MV-4-11 (cell line): ENCODE data around the gene GSTK1.
"Not testable (repeated sequence)": the region's sequence is repeated elsewhere in the genome, so short reads cannot be mapped to it uniquely, and the experiment has no call there.

Experiments used
- DNase-seq: peaks from one replicate; lab custom pipeline; 2025; lab: John Stamatoyannopoulos, UW

The GSTK1 gene

DNA sequence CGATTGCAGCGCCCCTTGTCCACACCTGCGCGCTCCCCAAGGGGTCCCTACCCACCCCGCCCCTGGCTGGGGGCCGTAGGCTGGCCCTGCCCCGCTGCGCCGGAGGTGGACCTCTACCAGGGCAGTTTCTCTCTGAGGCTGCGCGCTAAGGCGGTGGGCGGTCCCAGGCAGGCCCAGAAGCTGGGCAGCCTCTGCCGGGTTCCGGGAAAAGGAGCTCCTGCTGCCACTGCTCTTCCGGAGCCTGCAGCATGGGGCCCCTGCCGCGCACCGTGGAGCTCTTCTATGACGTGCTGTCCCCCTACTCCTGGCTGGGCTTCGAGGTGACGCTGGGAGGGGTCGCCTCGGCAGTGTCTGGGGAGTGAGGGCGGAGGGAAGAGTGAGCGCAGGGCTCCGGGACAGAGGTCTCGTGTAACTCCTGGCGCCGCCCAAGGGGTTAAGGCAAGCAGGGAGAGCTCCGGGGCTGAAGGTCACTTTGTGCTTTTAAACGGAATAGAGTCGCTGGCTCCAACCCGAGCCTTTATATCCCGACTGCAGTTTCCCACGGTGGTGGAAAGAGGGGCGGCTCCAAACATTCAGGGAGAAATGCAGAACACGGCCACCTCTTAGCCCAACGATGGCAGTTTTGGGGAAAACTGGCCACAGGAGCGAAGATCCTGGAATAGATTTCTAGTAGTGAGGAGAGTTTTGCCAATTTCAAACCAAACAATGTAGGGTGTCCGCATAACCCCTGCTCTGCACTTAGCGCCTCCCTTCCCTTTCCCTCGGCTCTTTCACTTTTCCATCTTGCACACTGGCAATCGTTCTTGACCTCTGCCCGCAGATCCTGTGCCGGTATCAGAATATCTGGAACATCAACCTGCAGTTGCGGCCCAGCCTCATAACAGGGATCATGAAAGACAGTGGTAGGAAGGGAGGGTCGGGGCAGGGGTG, at the start of gene GSTK1:
GSTK1 (plus strand) TSS at position 176 of the 930 bp plus-strand sequence; CDS start at position 249, 73 bp downstream.
- peak; percentile 64 for DNase-seq

GRCh38 chr7:143213478-143213877, 49.8 kb upstream of the GSTK1 start:
- not testable (repeated sequence) for DNase-seq

DNA sequence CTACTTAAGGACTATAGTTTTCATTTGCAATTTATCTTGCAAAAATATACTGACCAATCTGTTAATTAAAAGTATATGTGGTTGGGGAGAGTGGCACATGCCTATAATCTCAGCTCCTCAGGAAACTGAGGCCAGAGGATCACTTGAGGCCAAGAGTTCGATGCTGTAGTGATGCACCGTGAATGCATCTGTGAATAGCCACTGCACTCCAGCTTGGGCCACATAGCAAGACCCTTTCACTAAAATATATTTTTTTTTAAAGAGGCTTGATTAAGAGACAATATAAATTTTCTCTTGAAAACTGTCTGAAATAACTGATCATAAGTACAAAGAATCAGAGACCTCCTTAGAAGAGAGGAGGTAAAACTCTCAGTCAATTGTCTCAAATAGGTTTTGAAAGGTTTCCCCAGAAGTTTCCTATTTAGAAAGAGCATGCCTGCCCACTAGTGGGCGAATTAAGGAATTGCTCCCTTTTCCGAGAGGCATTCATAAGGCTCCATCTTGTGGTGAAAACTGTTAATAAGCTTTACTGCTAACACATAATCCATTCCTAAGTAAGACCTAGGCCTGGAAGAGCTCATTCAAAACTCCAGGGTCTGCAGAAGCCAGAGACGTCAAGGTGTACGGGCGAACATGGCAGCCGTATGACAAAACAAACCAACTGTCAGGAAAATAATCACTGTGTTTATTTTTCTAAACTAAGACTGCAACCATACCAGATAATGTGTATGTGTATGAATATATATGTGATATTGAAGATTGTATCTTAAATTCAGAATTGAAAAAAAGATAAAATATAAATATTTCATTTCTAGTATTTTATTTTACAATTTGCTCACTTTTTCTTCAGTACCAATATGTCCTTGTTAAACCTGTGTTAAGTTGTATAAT, 48.2 kb upstream of the GSTK1 start:
- DNase-seq = peak; percentile 83

DNA sequence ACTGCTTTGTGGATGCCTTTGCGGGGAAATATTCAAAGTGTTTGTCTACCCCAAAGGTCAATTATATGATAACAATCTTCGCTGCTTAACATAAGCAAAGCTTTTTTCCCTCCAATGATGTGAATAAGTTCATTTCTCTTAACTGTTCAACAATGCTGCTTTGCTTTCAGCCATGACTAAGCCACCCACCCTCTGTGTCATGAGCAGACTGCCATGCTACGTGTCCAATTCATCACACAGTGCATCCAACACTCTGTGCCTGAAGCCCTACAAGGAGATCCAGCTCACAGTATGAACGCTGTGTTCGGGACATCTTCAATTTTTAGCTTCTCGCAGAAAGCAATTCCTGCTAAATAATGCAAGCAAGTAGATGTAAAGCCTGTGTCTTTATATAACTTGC, 47.1 kb upstream of the GSTK1 start:
- DNase-seq = no peak

DNA sequence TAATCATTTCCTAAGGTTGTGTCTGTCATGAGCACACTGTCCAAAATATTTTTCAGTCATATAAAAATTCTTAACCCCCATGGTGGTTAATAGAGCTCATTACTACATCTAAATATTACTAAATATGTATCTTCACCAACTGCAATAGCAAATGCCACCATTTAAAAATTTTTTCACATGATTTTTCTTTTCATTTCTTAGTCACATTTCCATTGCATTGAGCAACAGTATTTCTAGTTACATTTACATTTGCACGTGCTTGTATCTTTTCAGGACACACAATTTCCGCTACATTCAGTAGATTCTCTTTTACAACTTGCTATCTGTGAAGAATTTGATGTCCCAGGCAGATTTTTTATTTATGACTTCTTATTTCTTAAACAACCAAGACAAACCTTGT, 46.6 kb upstream of the GSTK1 start:
- DNase-seq = no peak

DNA sequence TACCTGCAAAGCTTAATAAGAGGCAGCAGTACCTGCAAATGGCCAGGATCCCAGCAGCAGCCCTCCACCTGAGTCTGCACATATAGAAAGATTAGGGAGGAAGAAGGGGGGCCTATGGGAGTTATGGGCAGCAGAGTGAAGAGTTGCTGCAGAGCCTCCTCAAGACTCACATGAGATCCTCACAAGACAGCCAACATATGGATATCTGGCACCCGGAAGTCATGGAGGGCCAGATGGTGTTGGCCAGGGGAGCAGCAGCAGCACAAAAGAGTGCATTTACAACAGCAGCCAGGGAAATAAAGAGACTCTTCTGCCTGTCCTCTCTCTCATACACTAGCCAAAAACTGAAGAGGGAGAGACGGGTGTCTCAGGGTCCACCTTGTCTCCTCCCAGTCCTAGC, 45.4 kb upstream of the GSTK1 start:
- DNase-seq = no peak

DNA sequence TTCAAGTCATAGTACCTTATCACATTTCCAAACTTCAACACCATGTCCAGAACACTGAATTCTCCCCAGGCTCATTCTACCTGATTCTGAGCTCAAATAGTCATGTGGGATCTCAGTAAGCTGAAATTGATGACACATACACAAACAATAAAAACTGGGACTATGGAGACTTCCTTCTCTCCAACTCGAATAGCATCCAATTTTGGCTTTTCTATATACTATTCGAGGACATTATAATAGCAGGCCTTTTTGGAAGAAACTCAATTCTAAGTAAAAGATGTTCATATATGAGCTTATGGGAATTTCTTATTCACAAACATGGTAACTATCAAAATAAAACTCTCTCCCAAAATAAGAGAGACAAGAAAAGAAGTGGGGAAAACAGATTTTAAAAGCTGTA, 42.0 kb upstream of the GSTK1 start:
- no peak for DNase-seq

DNA sequence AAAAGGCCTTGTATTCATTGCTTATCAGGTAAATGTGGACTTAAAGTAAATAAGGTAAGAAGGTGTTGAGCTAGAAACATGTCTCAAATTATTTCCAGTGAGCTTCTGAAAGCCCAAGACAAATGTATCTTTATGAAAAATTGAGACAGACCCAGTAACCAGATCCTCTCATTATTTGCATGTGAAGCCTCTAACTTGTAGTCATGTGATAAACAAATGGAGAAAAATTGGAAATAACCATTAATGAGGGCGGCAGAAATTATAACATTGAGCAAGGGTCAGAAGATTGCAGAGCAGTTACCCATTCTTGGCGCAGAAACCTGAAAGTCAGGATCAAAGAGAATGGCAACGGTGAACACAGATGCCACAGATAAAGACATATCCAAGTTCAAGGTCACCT, 41.5 kb upstream of the GSTK1 start, which contains the start of gene TAS2R40:
TAS2R40 (plus strand) TSS at position 301 of the 400 bp plus-strand sequence; CDS start at position 343, 42 bp downstream.
- no peak for DNase-seq

DNA sequence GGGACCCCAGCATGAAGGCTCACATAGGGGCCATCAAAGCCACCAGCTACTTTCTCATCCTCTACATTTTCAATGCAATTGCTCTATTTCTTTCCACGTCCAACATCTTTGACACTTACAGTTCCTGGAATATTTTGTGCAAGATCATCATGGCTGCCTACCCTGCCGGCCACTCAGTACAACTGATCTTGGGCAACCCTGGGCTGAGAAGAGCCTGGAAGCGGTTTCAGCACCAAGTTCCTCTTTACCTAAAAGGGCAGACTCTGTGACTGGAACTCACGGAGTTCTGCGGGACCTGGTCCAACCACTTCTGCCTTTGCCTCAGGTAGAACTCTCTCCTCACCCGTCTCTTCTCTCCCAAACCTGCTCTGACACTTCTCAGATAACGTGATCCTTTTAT, 40.5 kb upstream of the GSTK1 start:
- peak; percentile 89 for DNase-seq

GRCh38 chr7:143223784-143224183, 39.5 kb upstream of the GSTK1 start:
- no peak for DNase-seq

DNA sequence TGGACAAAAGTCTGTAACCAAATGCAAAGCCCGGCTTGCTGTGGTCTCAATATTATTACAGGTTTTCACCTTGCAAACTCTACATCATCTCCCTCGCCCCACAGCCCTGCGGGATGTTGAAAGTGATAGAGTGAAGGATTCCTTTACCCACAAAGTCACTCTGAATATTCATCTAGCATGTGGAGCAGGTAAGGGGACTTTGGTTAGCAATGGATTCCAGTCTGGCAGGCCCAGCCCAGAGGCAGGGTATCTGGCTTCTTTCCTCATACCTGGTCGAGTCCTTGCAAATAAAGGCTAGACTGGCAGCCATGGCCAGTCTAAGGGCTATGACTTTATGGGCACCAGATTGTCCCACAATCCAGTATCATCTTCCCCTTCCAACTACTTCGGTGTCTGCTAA, 38.2 kb upstream of the GSTK1 start:
- no peak for DNase-seq

- no peak for DNase-seq
Observed at GRCh38 chr7:143227806-143228205, 35.4 kb upstream of the GSTK1 start.

GRCh38 chr7:143229054-143229790, 34.0 kb upstream of the GSTK1 start:
- DNase-seq = no peak

- DNase-seq = no peak
Observed at GRCh38 chr7:143230602-143231457, 32.4 kb upstream of the GSTK1 start.

GRCh38 chr7:143233816-143234532, 29.3 kb upstream of the GSTK1 start:
- DNase-seq = peak; percentile 82

- DNase-seq = no peak
Observed at GRCh38 chr7:143234533-143234875, 28.7 kb upstream of the GSTK1 start.

DNA sequence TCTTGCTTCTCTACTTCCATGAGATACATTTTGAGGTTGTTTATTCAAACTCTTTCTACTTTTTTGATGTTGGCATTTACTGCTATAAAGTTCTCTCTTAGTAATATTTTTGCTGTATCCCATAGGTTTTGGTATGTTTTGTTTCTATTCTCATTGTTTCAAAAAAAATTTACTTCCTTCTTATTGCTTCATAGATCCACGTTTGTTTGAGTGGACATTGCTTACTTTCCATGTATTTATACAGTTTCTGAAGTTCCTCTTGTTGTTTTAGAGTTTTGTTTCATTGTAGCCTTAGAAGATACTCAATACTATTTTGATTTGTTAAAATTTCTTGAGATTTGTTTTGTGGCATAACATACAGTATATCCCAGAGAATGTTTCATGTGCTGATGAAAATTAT, 27.7 kb upstream of the GSTK1 start:
- no peak for DNase-seq

- no peak for DNase-seq
Observed at GRCh38 chr7:143236408-143236990, 26.7 kb upstream of the GSTK1 start.

DNA sequence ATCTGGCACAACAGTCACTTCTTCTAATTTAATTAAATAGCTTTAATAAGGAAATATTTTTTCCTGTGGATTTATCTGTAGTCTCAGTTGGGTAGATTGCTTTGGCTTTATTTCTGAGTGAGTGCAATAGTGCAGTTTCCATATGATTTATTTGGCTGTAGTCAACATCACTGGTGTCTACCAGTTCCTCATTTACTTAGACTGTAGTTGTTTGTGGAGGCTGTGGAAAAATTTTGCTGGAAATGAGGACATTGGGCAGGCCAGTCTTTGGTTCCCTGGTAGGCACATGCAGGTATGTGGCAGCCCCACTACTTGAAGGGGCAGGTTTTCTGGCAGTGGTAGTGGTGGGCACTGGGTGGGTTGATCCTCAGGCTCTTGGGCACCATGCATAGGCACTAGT, 25.9 kb upstream of the GSTK1 start:
- DNase-seq = peak; percentile 77
